Psoas muscle (tissue), 8 donors: ENCODE data around the gene CNTF. TPM values are rescaled to one million over a fixed set of nuclear protein-coding genes. Genes with fewer than 3 reads are reported as not detected.

ENCODE experiments used
- ATAC-seq, 4 donors: fragments of 200-7000 bp; cut with Tn5 transposase; one replicate each; pipeline ENCODE4 v1.9.1; 2020; ENCODE audit warnings: moderate library complexity in 3 of 4, mild to moderate bottlenecking in 2 of 4
- DNase-seq, 2 donors: peaks; one replicate each; pipeline ENCODE4 v3.0.0-alpha.2; 2020
- H3K27ac ChIP-seq: fragments of 200-600 bp; one replicate; pipeline ENCODE4 v1.8.0; 2022
- H3K27me3 ChIP-seq, 3 donors: fragments of 200-600 bp in 1 of 3; one replicate each; pipeline versions ENCODE4 v1.6.1 to v1.8.0; 2013 to 2022; ENCODE audit warnings: low read length in 2 of 3, mild to moderate bottlenecking in 2 of 3, moderate library complexity in 1 of 3; ENCODE audit not compliant: insufficient read depth in 3 of 3
- H3K36me3 ChIP-seq, 2 donors: fragments of 200-600 bp in 1 of 2; one replicate each; pipeline versions ENCODE4 v1.6.1 to v1.8.0; 2013 to 2022; ENCODE audit warnings: low read depth in 1 of 2, mild to moderate bottlenecking in 1 of 2, moderate library complexity in 1 of 2; ENCODE audit not compliant: insufficient read depth in 1 of 2
- H3K4me1 ChIP-seq: fragments of 200-600 bp; one replicate; pipeline ENCODE4 v1.8.0; 2022
- H3K4me3 ChIP-seq: fragments of 200-600 bp; one replicate; pipeline ENCODE4 v1.8.0; 2022; ENCODE audit warnings: mild to moderate bottlenecking
- H3K9me3 ChIP-seq: fragments of 200-600 bp; one replicate; pipeline ENCODE4 v1.8.0; 2022
- CTCF ChIP-seq: fragments of 200-600 bp; IDR thresholded peaks from one replicate; pipeline ENCODE4 v1.8.0; 2022; ENCODE audit warnings: antibody characterized with exemption
- WGBS, 3 donors: extraction: QIAGEN DNeasy Blood & Tissue Kit; methylation state at CpG; one replicate each; pipeline versions ENCODE4 v1.1.6 to v1.1.7; 2013; 5-methylcytosine and 5-hydroxymethylcytosine counted together
- intact Hi-C, 2 donors: fragments of 100-400 bp; cut with DNase I; formaldehyde crosslinking; loops; one replicate each; pipeline versions ENCODE4 v1.11.0 to v1.14.2; 2022
- polyA plus RNA-seq, 3 donors: library from polyadenylated mRNA; stranded (reverse); fragments of 200-250 nt; gene quantifications; one replicate each; pipeline ENCODE4 v1.2.3, GENCODE V29; 2013
- total RNA-seq, 4 donors: library from RNA; stranded (reverse); fragmentation: NEBNext Ultra II Directional in 2 of 4; extraction: Animal tissue kit (Norgen Biotek cat#: 25700) in 2 of 4; gene quantifications; one replicate each; pipeline versions ENCODE4 v1.2.1 to v1.2.4, GENCODE V29; 2021 to 2023
- donor health status: healthy with polysubstance abuse.
- donor health status: DM: no; HTN: no; CAD: no; lungs with moderate emphysema.
- donor health status: Bipolar disorder and iron deficiency.
- donor health status: healthy.
- donor health status: DM: yes; HTN: yes; CAD: no.
- donor health status: DM: no; HTN: no; CAD: no.
- donor health status: DM: no; HTN: no; CAD: no.
- donor health status: DM: yes; HTN: yes; CAD: no.

CNTF gene
- total and polyA plus RNA-seq, 7 donors, result 1.1 to 21.2 (median 3.5) TPM

GRCh38 chr11:58647141-58647699 lies 24.8 kb downstream of the CNTF start:
- Histone ChIP-seq H3K4me1 (no peaks in the 10 kb centered on the region), H3K9me3 (no peaks in the 10 kb centered on the region), H3K27me3 (no peaks in the 10 kb centered on the region), H3K4me3 (no peak overlapping the region), H3K27ac (no peak overlapping the region), H3K36me3 (no peaks in the 10 kb centered on the region)
- ATAC-seq (no peak), DNase-seq (no peak)
- TF ChIP-seq CTCF, result no peak
- intact Hi-C loops, result no loop called here
- 51 to 89% (median 66%) methylated on average over 2 of the region's 2 CpGs for WGBS, 3 donors

GRCh38 chr11:58647866-58648265 lies 25.4 kb downstream of the CNTF start:
- DNase-seq, result no peak
- no peak for TF ChIP-seq CTCF
- WGBS, 3 donors, result 71 to 93% (median 81%) methylated on average over 1 of the region's 1 CpG

GRCh38 chr11:58649623-58650022 lies 27.2 kb downstream of the CNTF start:
- no peak overlapping the region for H3K4me3 ChIP-seq
- no peaks in the 10 kb centered on the region for H3K9me3 ChIP-seq
- no peaks in the 10 kb centered on the region for H3K27me3 ChIP-seq
- H3K27ac ChIP-seq, result no peak overlapping the region
- no peak for TF ChIP-seq CTCF
- H3K4me1 ChIP-seq, result no peaks in the 10 kb centered on the region
- DNase-seq (no peak), ATAC-seq (no peak)
- no peaks in the 10 kb centered on the region for H3K36me3 ChIP-seq
- intact Hi-C loops, result loop anchor here (10.0 kb wide), 1 partner anchor 485 kb away; no protein-coding TSS in a partner anchor

More at GRCh38 chr11:58647866-58648265, 25.4 kb downstream of the CNTF start:
- H3K36me3 ChIP-seq, result no peaks in the 10 kb centered on the region
- no peak overlapping the region for H3K4me3 ChIP-seq
- no peak for ATAC-seq
- H3K27ac ChIP-seq, result no peak overlapping the region
- H3K27me3 ChIP-seq, result no peaks in the 10 kb centered on the region
- H3K9me3 ChIP-seq, result no peaks in the 10 kb centered on the region
- intact Hi-C loops, result no loop called here
- no peaks in the 10 kb centered on the region for H3K4me1 ChIP-seq

GRCh38 chr11:58650496-58650895 lies 28.0 kb downstream of the CNTF start:
- intact Hi-C loops, result loop anchor here (10.0 kb wide), 1 partner anchor 484 kb away; no protein-coding TSS in a partner anchor
- 18 to 45% (median 43%) methylated on average over 1 of the region's 1 CpG for WGBS, 3 donors
- no peaks in the 10 kb centered on the region for H3K36me3 ChIP-seq
- no peak overlapping the region for H3K27ac ChIP-seq
- DNase-seq (no peak), ATAC-seq (no peak)
- H3K4me1 ChIP-seq, result no peaks in the 10 kb centered on the region
- H3K4me3 ChIP-seq, result no peak overlapping the region
- H3K9me3 ChIP-seq, result no peaks in the 10 kb centered on the region
- no peaks in the 10 kb centered on the region for H3K27me3 ChIP-seq
- TF ChIP-seq CTCF, result no peak

- WGBS, 3 donors, result 75 to 91% (median 81%) methylated on average over 2 of the region's 2 CpGs
- DNase-seq, result no peak
- Histone ChIP-seq H3K9me3 (no peaks in the 10 kb centered on the region), H3K27ac (no peak overlapping the region), H3K27me3 (no peaks in the 10 kb centered on the region), H3K4me3 (no peak overlapping the region), H3K4me1 (no peaks in the 10 kb centered on the region), H3K36me3 (no peaks in the 10 kb centered on the region)
- intact Hi-C loops, result loop anchor here (10.0 kb wide), 1 partner anchor 482 kb away; no protein-coding TSS in a partner anchor
- TF ChIP-seq CTCF, result no peak
- ATAC-seq, result no peak
Observed at GRCh38 chr11:58652726-58653280, 30.3 kb downstream of the CNTF start.
